Stimulated activated CD8-positive, alpha-beta memory T cell treated with anti-CD3 and anti-CD28 coated beads, Interleukin-4, amount 100 ng/mL, for 48 hours (primary cell): ENCODE data around the gene ROR2.

ENCODE experiments used
- DNase-seq: peaks from one replicate; pipeline ENCODE4 v3.0.0-alpha.2; 2020

Gene ROR2

GRCh38 chr9:91948101-91948596 lies 1.9 kb downstream of the ROR2 start:
- DNase-seq = no peak

DNA sequence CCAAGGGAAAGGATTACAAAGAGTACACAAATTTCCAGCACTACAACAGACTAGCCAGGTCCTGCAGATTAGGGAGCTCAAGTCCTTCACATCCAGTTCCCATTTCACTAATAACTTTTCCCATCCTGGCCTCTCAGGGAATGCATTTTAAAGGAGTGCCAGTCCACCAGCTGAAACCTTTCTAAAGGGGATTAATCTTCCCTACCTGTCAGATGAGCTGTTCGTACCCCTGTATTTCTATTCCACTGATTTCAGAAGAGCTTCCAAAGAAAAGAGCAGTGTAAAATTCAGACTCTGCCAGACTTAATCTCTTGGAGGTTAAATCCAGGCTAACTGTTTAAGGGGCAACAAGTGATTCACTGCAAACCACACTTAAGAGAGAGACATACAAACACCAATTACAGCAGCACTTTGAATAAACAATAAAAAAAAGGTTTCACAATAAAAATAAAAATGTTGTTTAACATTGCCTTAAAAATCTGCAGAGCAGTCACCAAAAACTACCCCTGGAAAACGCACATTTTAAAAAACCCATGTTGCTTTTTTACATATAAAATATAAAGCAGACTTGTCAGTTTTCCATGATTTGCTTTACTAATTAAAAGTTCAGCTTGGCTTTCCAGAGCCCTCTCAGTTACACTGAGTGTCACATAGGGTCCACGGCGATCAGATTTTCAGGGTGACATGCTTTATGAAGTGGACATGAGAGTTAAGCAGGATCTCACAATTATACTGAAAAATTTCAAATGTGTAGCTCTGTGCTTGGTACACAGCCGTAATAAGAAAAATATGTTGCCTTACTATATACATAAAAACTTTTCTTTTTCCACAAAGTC lies 3.2 kb downstream of the ROR2 start:
- DNase-seq = no peak

DNA sequence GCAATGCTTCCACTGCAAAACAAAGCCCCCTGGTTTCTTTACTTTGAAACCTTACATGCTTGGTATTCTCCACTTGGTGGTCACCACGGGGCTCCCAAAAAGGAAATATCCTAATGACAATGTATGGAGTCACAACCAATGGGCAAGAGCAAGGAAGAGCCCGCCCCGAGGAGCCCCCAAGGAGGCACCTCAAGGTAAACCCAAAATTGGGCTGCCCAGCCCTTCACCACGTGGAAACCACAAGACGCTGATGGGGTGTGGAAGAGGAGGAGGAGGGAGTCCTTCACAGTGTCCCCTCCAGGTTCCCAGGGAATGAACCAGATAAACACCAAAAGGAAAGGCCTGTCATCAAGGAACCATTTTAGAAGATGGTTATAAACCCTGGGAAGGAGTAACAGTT lies 3.8 kb downstream of the ROR2 start:
- no peak for DNase-seq

DNA sequence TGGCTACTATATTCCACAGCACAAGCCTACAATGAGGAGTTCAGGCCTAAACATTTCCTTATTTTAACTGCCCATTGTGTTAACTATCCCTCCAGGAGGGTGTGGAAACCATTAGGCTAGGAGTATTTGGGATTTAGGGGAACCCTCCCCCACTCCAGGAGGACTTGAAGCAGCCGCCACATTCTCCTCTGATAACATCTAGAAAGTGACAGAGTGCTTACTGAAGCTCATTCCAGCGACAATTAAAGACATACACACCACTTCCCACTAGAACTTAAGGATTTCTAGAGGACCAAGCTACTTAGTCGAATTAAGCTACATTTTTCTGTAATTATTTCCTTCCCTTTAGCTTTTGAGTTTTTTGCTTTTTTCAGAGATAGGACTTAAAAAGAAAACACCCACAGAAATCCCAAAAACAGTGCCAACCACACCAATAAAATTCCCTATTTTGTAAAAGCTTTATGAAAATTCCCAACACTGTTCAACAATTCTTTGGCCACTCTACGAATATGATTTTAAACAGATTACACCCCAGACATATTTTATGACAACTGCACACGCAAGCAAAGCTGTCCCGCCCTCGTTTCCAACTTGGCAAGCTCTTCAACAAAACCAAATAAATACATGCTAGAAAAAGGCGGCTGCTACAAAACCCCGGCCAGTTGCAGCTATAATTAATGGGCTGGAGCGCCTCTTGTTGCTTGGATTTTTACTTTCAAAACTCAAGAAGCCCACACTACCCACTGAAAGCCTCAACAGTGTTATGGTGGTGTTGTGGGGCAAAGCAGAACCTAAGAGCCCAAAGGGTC lies 4.5 kb downstream of the ROR2 start:
- DNase-seq = no peak

DNA sequence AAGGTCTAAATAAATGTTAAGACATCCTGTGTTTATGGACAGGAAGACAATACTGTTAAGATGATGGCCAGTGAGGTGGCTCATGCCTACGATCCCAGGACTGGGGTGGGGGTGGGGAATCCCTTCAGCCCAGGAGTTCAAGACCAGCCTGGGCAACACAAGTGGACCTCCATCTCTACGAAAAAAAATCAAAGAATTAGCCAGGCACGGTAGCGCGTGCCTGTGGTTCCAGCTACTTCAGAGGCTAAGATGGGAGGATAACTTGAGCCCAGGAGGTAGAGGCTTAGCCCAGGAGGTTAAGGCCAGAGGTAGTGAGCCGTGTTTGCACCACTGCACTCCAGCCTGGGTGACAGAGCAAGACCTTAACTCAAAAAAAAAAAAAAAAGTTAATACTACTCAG lies 5.3 kb downstream of the ROR2 start:
- no peak for DNase-seq

GRCh38 chr9:91943478-91944470 lies 6.3 kb downstream of the ROR2 start:
- DNase-seq = no peak

DNA sequence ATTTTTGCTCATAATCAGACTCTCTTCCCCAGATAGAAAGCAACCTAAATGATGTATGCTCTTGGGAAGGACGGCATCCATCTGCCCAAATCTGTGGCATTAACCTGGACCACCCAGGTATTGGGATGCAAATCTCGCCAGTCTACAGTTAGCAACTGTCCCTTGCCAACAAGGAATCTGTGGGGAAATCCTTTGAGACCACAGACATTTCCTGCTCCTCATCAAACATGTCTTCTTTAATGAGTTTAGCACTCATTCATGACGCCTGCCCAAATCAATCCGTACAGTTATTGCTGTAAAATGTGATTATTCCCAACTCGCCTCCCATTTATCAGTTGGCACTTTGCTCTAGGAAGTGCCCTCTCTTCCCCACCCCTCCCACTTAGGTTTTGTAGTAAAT lies 7.8 kb downstream of the ROR2 start:
- no peak for DNase-seq

GRCh38 chr9:91939978-91940377 lies 10.1 kb downstream of the ROR2 start:
- DNase-seq = no peak

DNA sequence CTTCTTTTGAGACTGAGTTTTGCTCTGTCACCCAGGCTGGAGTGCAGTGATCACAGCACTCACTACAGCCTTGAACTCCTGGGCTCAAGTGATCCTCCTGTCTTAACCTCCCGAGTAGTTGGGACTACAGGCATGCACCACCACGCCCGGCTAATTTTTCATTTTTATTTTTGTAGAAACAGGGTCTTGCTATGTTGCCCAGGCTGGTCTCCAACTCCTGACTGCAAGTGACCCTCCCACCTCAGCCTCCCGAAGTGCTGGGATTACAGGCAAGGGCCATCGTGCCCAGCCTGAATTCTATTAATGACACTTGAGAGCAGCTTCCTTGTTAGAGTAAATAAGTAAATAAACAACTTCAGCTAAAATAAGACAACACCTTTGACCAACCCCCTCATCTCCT lies 12.3 kb downstream of the ROR2 start:
- DNase-seq = no peak

DNA sequence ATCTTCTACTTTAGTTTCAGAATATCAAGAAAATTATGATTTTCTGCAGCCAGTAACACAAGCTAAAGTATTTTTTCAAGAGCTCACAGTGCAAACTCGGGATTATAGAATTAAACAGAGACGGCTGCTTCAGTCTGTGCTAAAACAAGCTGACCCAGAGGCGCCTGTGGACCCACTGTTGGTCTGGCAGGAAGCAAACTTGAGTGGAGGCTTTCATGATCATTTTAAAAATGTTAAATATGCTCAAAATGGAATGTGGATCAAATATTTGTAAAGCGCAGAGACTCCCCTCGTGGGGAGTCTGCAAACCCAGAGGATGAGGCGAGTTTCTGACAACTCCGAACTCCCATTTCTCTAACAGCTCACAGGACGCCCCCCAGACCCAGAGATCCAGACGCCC lies 13.0 kb downstream of the ROR2 start:
- DNase-seq = no peak

GRCh38 chr9:91935805-91936514 lies 14.1 kb downstream of the ROR2 start:
- no peak for DNase-seq

DNA sequence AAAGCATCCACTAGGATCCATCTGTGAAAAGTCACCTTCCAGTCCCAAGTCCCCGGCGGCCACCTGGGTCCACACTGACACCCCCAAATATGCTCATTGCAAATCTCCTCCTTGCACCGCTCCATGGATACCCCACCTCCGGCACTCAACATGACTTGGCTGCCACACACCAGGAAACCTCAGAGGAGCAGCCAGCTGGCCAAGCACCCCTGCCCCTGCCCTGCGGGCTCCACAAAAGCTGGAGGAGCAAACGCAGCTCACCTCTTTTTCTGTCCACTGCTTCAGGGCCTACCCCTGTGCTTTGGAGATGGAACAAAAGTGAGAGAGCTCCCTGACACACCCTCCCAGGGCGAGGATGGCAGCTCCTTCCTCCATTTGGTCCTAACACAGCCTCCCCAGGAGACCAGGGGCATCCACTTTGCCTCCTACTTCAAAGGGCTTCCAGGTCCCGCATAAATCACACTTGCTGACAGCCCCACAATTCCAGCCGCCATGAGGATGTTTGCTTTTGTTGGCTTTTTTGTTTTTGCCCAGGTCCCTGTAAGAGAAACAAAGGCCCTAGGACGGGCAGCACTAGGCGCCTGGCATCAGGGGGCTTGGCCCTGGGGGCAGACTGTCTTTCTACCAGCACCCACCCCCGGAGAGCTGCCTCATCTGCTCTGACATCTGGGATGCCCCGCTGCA lies 14.8 kb downstream of the ROR2 start:
- DNase-seq = no peak

DNA sequence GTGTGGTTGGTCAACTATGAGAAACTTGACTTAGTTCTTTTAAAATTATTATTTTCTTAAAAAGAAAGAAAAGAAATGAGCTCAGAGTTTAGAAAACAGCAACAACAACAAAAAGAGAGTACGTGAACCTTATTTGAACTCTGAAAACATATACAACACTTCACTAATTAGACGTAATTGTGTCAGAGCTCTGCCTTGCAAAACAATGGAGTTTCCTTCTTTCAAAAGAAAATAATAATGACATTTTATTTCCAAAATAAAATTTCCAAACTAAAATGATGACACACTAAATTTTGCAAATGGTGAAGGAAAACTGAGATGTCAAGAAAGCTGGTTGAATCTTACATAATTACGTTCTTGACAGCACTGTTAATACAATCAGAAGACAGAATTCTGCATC lies 15.4 kb downstream of the ROR2 start:
- no peak for DNase-seq

DNA sequence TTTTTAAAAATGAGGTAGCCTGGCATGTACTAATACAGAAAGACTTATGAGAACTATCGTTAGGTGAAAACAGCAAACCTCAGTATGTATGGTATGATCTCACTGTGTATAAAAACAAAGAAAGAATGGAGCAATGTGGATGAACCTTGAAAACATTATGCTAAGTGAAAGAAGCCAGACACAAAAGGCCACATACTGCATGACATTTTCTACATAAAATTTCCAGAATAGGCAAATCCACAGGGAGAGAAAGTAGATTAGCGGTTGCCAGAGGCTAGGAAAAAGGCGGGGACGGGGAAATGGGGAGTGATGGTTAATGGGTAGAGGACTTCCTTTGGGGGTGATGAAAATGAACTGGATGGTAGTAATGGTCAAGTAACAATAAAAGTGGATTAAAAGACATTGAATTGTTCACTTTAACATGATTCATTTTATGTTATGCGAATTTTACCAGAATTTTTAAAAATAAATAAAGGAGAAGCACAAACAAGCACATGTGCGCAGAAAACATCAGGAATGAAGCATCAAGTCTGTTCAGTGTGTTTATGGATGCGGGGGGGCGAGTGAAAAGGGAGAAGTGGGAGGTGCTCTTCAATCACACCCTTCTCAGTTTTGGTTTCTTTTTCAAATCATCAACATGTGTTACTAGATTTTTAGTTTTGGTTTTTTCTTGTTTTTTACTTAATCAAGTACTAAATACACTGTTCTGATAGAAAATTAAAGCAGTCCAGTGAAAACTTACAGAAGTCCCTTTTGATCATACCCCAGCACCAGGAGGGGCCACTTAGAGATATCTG lies 16.3 kb downstream of the ROR2 start:
- DNase-seq = no peak

DNA sequence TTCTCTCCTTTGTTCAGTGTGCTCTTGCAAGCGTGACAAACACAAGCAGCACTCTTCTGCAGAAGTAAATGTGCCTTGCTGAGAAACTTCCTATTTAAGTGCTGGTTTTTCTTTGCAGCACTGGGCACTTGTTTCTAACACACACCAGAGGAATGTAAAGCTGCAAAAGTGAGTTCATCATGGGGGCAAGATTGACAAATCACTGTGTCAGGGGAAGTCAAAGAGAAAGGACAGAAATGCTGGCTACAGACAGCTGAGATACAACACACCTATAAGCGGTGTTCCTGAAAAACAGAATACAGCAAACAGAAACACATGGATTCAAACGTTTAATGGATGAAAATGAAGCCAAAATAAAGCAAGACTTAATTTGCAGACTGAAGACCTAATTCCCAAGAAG lies 19.6 kb downstream of the ROR2 start:
- DNase-seq = no peak

DNA sequence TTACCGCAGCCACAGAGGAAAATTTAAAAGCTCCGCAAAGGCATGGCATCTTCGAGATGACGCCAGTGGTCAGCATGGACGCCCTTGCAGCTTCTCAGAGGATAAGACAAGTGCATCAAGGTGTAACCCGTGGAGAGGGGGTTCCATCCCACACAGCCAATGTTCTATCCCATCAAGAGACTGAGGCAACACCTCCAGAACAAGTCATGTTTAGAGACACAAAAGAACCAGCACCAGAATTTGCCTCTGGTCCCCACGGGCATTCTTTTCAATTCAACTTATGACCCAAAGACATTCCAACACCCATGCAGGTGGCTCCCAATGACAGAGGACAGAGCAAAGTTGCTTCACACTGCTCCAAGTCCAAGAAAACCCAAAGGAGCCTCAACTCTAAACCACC lies 20.7 kb downstream of the ROR2 start:
- no peak for DNase-seq

DNA sequence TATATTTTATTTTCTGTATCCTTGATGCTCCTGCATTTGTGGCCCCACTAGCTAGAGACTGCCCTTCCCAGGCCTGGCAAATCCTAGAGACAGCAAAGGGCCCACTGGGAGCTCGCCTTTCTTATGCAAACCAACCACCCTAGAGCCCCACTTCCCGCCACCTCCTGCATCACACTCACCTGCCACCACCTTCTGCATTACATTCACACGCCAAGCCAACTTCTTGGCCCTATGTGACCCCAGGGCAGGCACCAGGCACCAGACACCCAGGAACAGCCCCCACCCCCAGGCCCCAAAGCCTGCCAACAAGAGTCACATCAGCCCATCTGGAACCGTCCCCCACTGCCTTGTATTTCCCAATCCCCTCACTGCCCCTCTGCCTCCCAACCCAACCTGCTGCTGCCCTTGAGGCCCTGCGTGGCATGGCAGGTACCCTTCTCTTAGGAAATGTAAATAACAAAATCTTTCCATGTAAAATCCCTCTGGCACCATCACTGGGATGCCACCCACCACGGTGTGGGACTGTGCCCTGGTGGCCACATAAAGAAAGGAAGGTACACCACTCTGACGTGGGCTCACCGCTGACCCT lies 22.0 kb downstream of the ROR2 start:
- no peak for DNase-seq

DNA sequence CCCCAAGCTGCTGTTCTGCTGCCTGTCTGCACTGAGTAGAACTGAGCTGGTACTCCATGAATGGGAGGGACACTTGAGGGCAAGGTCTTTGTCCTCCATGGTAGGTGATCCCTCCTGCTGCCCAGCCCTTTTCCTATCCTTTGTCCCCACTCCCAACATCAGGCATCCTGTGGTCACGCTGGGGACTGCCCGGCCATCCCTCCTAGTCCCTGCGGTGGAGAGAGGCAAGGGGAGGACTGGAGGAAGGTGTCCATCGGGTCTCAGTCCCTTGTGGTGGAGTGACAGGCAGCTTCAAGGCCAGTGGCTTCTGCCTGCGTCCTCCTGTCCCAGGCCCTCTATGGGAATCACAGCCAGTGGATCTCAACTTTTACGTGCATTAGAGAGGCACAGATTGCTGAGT lies 25.9 kb downstream of the ROR2 start:
- no peak for DNase-seq

GRCh38 chr9:91923145-91923544 lies 26.9 kb downstream of the ROR2 start:
- no peak for DNase-seq

DNA sequence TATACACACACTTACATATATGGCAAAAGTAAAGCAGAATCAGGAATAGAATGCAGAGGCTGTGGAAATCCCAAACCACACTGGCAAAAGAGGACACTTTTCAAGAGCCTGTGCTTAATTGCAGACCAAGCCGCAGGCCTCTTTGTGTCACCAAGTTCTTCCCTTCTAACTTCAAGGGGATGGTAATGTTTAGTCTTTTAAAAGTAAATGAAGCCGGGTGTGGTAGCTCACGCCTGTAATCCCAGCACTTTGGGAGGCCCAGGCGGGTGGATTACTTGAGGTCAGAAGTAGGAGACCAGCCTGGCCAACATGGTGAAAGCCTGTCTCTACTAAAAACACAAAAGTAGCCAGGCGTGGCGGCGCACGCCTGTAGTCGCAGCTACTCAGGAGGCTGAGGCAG lies 28.7 kb downstream of the ROR2 start:
- DNase-seq = no peak
